Measurements from ENCODE around the gene TMEM204.

The TMEM204 gene

GRCh38 chr16:1573301-1573700 lies 39.8 kb downstream of the TMEM204 start:
- TF ChIP-seq POLR2AphosphoS5 (IDR thresholded peaks at IDR 0.05; ENCODE audit: low read depth, low read length) (no peak), TAF1 (IDR thresholded peaks at IDR 0.05; ENCODE audit: borderline replicate concordance, insufficient read depth, low read length) (no peak), REST (IDR thresholded peaks at IDR 0.05; ENCODE audit: insufficient read depth in 1 of 2, low read depth in 2 of 2, low read length in 2 of 2) (no peak), FOXP2 (optimal IDR thresholded peaks at IDR 0.05; ENCODE audit: borderline replicate concordance, extremely low read depth, extremely low read length, insufficient read depth) (no peak), SIN3A (IDR thresholded peaks at IDR 0.05; ENCODE audit: borderline replicate concordance, insufficient read depth, low read length) (no peak)

- no peak for TF ChIP-seq FOXP2 (optimal IDR thresholded peaks at IDR 0.05; ENCODE audit: borderline replicate concordance, extremely low read depth, extremely low read length, insufficient read depth)
- TF ChIP-seq SIN3A (IDR thresholded peaks at IDR 0.05; ENCODE audit: borderline replicate concordance, insufficient read depth, low read length): no peak
- no peak for TF ChIP-seq TAF1 (IDR thresholded peaks at IDR 0.05; ENCODE audit: borderline replicate concordance, insufficient read depth, low read length)
- TF ChIP-seq REST (IDR thresholded peaks at IDR 0.05; ENCODE audit: insufficient read depth in 1 of 2, low read depth in 2 of 2, low read length in 2 of 2): no peak
- TF ChIP-seq POLR2AphosphoS5 (IDR thresholded peaks at IDR 0.05; ENCODE audit: low read depth, low read length): no peak
These were observed 42.1 kb downstream of the TMEM204 start for GRCh38 chr16:1575578-1575977.

- TF ChIP-seq REST (IDR thresholded peaks at IDR 0.05; ENCODE audit: insufficient read depth in 1 of 2, low read depth in 2 of 2, low read length in 2 of 2) (no peak), TAF1 (IDR thresholded peaks at IDR 0.05; ENCODE audit: borderline replicate concordance, insufficient read depth, low read length) (no peak), POLR2AphosphoS5 (IDR thresholded peaks at IDR 0.05; ENCODE audit: low read depth, low read length) (no peak), FOXP2 (optimal IDR thresholded peaks at IDR 0.05; ENCODE audit: borderline replicate concordance, extremely low read depth, extremely low read length, insufficient read depth) (no peak)
These were observed 45.7 kb downstream of the TMEM204 start for GRCh38 chr16:1579214-1579613.

GRCh38 chr16:1580256-1580655 lies 46.8 kb downstream of the TMEM204 start:
- TF ChIP-seq FOXP2 (optimal IDR thresholded peaks at IDR 0.05; ENCODE audit: borderline replicate concordance, extremely low read depth, extremely low read length, insufficient read depth) (no peak), TAF1 (IDR thresholded peaks at IDR 0.05; ENCODE audit: borderline replicate concordance, insufficient read depth, low read length) (no peak), SIN3A (IDR thresholded peaks at IDR 0.05; ENCODE audit: borderline replicate concordance, insufficient read depth, low read length) (no peak), POLR2AphosphoS5 (IDR thresholded peaks at IDR 0.05; ENCODE audit: low read depth, low read length) (no peak)

GRCh38 chr16:1580956-1581355 lies 47.5 kb downstream of the TMEM204 start:
- TF ChIP-seq SIN3A (IDR thresholded peaks at IDR 0.05; ENCODE audit: borderline replicate concordance, insufficient read depth, low read length): no peak
- no peak for TF ChIP-seq TAF1 (IDR thresholded peaks at IDR 0.05; ENCODE audit: borderline replicate concordance, insufficient read depth, low read length)
- no peak for TF ChIP-seq FOXP2 (optimal IDR thresholded peaks at IDR 0.05; ENCODE audit: borderline replicate concordance, extremely low read depth, extremely low read length, insufficient read depth)
- TF ChIP-seq REST (IDR thresholded peaks at IDR 0.05; ENCODE audit: insufficient read depth in 1 of 2, low read depth in 2 of 2, low read length in 2 of 2): no peak
- no peak for TF ChIP-seq POLR2AphosphoS5 (IDR thresholded peaks at IDR 0.05; ENCODE audit: low read depth, low read length)

Measured in PFSK-1 (cell line).